Stimulated activated CD4-positive, alpha-beta T cell treated with anti-CD3 and anti-CD28 coated beads, Interleukin-4, amount 100 ng/mL, for 1 hour (primary cell): ENCODE results near the gene TCERG1.

Experiments used
- DNase-seq: peaks from one replicate; pipeline ENCODE4 v3.0.0-alpha.2; 2020

TCERG1 gene

DNA sequence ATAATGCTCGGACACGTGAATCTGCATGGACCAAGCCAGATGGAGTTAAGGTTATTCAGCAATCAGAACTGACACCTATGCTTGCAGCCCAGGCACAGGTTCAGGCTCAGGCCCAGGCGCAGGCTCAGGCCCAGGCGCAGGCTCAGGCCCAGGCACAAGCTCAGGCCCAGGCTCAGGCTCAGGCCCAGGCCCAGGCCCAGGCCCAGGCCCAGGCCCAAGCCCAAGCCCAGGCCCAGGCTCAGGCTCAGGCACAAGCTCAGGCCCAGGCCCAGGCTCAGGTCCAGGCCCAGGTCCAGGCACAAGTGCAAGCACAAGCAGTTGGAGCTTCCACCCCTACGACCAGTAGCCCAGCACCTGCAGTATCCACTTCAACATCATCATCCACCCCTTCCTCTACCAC, 11.8 kb downstream of the TCERG1 start:
- DNase-seq: no peak

DNA sequence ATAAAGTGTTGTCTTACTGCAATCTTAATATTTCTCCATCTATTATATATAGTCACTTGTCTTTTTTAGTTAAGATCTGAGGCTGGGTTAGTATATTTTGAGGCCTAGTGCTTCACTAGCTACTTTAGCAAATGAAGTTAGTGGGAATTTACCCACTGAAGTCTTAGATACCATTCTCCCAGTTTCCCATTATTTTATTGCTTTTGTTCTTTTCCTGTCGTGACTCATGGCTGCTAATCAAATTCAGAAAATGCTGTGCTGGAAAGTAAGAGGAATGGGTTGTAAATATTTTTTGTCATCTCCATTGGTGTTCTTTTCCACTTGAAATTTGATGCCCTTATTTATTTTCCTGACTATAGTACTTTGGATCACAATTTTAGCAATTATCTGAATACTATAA, 14.2 kb downstream of the TCERG1 start:
- no peak for DNase-seq

DNA sequence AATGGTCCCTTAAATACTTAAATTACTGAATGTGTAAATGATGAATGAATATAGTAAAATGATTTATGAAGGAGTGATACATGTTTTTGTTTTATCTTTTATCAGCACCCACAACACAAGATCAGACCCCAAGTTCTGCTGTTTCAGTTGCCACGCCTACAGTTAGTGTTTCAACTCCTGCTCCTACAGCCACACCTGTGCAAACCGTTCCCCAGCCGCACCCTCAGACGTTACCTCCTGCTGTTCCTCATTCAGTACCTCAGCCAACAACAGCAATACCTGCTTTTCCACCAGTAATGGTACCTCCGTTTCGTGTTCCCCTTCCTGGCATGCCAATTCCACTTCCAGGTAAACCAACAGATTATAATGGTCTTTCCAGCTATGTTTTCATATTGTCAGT, 16.3 kb downstream of the TCERG1 start:
- no peak for DNase-seq

DNA sequence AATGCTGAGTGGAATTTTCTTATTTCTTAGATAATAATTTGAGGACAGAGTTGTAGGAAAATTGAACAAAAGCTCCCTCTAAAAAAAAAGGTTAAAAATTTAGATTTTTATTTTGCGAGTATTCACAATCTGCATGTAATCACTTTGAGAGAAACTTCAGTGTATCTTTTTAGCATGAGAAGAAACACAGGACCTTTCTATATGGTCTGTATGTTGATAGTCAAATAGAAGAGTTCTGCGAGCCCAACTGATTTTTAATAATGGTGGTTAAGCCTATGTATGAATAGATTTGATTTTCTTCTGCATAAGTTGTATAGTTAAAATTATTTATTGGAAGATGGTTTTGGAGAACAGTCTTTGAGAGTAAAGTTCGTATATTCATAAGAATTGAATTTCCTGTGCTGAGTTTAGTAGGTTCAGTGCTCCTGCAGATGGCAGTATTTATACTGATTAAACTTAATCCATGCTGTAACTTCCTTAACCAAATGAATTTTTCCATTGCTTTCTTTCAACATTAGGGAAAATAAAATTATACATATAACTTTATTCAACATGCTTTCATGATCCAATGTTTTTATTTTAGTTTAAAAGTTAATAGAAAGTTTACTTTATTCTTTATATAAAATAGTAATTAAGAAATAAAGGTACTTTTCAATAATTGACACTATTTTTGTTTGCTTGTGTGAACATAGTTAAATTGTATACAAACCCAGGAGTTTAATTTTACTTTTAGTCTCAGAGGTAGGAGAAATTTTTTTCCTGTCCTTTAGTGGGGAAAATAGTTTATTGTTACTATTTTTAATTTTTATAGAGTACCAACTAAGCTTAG, 19.6 kb downstream of the TCERG1 start:
- DNase-seq: no peak

DNA sequence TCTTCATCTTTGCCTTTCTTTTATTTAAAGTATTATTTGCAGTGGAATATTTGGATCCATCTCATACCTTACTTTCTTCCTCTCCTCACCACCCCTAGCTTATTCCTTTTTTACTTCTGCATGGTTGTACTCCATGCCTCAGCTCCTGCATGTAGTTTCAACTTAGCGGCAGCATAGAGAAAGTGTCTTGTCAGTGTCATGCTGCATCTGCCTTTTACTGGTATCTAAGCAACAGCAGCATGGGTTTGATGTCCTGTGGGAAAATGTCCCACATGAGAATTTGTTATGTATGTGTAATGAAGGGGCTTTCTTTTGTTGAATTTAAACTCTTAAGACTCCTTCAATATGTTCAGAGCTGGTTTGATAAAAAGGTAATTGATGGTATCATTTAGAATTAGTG, 20.6 kb downstream of the TCERG1 start:
- DNase-seq: no peak

DNA sequence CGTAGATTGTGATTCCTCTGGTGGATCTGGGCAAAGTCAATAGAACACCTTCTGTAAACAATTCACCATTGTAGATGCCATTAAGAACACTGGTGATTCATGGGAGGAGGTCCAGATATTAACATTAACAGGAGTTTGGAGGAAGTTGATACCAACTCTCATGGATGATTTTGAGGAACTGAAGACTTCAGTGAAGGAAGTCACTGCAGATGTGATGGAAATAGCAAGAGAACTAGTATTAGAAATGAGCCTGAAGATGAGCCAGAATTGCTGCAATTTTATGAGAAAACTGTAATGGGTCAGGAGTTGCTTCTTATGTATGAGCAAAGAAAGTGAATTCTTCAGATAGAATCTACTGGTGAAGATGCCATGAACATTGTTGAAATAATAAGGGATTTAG, 26.9 kb downstream of the TCERG1 start:
- no peak for DNase-seq

DNA sequence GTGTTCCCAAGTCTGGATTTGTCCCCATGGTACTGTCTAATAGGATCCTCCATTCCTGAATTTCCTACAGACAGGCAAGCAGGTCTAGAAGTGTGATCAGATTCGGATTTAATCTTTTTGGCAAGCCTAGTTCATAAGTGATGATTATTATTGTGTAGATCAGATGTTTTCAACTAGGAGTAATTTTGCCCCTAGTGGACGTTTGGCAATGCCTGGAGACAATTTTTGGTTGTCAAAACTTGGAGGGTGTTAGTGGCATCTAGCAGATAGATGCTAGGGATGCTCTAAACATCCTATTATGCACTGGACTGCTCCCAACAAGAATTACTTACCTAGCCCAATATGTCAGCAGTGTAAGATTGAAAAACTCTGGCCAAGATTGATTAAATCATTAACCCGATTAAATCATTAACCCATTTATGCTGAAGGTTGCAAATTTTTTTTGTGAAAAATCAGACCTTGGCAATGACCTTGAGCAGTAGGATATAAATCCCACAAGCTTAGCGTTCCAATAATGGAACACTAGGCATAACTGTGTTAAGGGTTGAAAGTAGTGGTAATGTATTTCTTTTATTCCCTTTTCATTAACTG, 28.2 kb downstream of the TCERG1 start:
- DNase-seq: no peak

DNA sequence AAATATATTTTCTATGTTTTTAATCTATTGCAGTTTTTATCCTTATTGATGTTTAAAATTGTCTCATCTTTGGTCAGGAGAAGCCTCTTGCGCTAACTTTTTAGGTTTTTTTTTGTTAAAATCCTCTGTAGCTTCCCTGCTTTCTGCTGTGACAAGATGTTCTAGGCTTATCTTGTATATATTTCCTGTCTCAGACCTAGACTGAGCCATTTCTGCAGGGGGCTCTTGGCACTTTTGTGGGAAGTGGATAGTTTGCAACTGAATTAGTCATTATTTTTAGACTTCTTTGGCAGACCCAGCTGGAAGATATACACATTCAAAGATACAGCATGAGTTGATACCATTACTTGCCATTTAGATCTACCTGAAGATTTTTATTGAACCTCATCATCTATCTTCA, 28.8 kb downstream of the TCERG1 start:
- no peak for DNase-seq

DNA sequence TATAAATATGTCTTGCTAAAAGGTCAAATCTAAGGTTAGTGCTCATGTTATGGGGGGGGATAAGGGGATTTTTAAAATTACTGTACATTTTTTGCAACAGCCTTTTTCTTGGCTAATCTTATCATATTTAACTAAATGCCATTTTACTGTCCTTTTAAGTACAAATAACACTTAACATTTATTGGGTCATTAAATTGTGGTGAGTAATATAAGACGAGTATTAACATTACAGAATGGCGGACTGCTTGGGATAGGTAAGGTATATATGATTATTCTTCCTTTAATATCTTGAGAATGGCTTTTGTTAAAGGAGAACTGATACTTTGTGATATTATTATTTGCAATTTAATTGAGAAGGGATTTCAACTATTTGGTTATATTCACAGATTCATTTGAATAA, 35.6 kb downstream of the TCERG1 start:
- no peak for DNase-seq

DNA sequence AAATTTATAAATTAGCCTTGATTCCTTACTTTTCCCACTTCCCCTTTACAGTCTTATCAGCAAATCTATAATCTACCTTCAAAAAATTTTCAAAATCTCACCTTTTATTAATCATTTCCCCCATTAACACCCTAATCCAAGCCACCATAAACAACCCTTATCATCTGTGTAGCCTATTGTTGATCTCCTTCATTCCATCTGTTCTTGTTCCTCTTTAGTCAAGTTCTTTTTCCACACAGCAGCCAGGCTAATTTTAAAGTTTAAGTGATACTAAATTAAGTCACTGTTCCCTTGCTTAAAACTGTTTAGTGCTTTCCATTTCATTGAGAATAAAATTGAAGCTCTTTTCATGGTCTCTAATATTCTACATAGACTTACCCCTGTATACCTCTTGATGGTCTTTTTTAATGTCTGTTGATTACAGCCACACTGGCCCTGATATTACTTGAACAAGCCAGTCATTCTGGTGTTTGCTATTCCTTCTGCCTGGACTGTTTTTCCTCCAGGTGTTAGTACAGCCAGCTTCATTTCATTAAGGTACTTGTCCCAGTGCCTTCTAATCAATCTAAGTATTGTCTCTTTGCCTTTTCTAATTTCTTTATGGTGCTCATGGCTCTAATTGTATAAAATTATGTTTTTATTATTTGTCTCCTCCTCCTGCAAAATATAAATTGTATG, 37.7 kb downstream of the TCERG1 start:
- DNase-seq: no peak

DNA sequence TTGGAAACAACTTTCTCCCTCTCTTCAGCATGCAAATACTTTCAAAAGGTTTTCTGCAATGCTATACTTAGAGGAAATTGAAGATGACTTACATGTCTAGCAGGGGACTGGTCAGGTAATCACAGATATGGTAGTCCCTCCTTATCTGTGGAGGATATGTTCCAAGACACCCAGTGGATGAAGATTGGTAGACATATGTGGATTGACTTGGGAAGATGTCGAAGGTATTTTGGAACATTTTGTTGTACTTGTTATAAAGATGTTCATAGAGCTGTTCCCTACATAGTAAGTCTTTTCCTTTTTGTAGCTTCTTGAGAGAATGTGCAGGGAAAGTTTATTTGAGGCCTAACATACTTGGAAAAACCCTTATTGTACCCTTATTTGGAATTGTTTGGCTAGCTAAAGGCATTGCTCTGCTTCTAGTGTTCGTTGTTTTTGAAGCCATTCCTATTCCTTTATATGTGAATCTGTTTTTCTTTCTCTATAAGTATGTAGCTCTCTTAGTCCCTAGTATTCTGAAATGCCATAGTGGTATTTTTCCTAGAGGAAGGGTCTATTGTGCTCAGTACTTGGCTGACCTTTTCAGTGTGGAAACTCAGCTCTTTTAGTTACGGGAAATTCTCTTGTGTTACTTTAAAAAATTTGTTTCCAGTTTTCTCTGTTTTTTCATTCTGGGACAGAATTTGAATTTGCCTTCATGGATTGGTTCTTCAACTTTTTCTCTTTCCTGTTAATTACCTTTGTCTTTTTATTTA, 43.1 kb downstream of the TCERG1 start:
- DNase-seq: no peak

DNA sequence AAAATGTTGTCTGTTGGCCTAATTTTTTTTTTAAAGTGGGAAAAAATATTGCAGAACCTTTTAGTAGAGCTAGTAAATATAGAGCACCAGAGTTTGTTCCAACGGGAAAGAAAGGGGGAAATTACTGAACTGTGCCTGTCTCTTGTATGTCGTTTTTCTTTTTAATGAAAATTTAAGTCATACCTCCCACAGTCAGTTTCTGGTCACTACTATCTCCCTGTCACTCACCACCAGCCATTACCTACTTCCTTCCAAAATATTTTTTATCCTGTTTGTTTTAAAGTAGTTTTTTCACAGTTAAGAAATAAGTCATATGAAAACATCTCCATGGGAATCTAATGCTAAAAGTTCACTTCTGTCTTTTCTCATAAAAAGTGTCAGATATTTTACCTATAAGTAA, 47.5 kb downstream of the TCERG1 start:
- no peak for DNase-seq

DNA sequence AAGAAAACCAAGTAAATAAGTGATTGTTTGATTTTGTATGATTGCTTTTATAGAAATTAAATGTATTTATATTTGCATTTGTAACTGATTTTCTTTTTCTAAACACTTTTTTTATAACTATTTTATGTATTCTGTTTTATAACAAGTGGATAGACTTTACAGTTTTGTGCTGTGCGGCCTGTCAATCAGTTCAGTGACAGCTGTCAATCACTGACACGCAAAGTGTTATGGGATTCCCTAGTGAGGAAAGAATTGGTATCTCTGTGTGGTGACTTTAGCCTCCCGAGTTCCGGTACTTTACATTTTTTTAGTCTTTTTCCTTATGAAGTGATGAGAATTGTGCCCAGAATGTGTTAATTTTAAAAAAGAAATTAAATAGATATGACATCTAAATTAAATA, 52.5 kb downstream of the TCERG1 start:
- DNase-seq: no peak

DNA sequence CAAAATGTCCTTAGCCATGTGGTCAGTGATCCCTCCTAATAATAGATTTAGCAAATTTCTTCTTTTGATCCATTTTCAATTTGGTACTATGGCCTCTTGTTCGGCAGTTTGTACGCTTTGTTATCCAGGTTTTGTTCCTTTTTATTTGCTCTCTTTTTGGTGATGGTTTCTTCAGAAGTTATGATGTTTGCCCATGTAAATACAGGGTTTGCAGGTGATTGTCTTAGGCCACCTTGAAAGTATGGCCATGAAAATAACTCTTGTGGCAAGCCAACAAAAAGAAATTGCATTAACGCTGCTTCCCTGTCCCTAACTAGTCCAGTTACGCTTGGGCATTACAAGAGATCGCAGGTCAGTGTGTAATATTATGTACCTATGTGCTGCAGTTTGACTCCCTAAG, 60.3 kb downstream of the TCERG1 start:
- DNase-seq: no peak

DNA sequence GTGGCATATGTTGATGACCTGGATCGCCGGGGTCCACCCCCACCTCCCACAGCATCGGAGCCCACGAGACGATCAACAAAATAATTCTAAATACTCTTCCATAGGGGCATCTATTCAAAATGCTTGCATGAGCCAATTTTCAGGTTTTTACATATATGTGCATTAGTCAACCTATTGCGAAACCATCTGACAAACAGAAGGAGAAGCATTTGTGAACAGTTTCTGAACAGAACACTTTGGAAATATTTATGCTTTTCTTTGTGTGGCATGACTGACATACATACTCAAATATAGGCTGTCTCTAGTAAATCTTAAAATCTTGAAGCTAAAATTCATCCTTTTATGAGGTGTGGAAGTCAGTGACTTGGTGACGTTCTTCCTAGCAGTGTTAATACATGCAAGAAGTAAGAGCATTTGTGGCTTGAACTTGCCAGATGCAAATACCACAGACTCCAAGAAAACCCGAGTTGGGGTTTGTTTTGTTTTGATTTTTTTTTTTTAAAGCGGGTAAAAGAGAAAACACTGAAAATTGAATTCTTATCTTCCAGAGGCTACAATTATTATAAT, 63.5 kb downstream of the TCERG1 start:
- no peak for DNase-seq

DNA sequence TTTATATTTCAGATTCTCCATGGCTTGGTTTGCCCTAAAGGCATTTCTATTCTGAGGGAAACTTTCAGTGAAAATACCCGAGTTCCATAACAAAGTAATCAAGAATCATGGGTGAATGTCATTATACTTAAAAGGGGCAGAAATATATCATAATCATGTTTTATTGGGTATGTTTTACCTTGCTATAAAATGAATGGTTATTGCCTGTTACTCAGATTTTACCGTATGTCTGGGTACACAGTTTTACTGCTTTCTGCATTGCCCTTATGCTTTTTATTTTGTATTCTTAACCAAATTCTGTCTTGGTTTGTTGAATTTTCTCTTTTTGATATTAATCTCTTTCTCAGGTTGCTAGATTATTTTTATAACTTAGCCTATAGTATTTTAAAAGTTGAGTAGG, 66.3 kb downstream of the TCERG1 start:
- DNase-seq: no peak

DNA sequence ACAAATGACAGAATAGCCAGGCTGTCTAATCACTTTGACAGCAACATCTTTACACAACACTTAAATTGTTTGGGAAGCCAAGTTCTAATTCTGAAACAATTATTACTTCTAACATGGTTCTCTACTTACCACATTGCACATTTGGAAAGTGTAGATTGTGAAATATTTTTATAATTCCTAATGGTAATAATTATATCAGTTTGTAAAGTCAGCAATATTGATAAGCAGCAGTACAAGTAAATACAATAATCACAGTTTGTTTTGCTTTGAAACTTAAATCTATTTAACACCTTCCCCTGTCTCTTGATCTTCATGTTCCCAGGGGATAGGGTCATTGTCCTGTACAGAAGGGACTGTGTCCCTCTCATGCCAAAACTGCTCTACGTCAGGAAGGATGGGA, 67.4 kb downstream of the TCERG1 start:
- DNase-seq: no peak

DNA sequence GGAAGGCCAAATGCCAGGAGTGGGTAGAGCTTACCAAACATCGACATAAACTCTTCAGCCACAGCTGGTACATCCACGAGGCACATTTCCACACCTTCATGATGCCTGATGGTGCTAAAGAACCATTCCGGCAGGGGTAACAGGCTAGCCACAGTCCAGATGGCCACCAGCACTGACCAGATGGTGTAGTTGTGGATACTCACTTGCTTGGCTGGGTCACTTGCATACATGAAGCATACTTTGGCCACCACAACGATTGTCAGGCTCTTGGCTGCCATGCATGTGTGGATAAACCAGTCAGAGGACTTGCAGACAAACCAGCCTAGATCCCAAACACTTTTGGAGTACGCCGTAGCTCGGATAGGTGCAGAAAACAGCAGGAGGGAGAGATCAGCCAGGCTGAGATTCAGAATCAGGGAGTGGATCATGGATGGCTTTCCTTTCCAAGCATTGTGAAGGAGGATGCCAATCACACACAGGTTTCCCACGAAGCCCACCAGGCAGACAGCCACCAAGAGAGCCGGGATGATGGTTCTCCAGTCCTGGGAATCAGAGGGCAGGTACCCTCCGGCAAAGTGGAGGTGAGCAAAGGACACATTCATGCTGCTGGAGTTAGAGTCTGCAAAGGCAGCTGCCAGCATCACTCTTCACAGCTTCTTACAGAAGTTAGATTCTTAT, 68.5 kb downstream of the TCERG1 start:
- DNase-seq: no peak

DNA sequence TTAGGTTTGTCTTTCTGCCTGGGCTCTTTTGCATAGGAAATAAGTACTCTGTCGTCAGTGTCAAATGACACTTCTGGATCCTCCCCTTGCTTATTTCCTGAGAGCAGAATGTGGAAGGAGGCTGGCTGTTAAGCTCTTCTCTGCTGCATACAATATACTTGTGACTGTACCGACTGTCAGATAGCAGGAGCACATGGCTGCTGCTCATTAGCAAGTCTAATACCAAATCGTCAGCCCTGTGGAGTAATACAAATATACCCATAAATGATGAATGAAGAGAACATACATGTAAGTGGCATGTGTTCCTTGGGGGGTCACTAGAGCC, 69.0 kb downstream of the TCERG1 start, which contains the start of gene GPR151:
Gene GPR151, minus strand, starts transcription at position 40 of the 325 bp plus-strand sequence. CDS start 77 bp downstream, outside the sequence.
- no peak for DNase-seq

DNA sequence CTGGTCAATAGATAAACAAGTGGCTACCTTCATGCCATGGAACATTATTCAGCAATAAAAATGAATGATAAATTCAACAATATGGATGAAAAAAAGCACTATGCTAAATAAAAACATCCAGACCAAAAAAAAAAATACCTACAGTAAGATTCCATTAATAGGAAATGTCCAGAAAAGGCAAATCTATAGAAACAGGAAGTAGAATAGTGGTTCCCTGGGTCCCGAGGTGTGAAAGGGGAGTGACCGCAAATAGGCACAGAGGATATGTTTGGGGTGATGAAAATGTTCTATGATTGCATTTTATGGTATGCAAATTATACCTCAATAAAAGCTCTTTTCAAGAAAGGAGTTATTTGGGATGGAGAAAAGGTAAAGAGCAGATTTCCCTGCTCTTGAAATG, 72.4 kb downstream of the TCERG1 start:
- no peak for DNase-seq

DNA sequence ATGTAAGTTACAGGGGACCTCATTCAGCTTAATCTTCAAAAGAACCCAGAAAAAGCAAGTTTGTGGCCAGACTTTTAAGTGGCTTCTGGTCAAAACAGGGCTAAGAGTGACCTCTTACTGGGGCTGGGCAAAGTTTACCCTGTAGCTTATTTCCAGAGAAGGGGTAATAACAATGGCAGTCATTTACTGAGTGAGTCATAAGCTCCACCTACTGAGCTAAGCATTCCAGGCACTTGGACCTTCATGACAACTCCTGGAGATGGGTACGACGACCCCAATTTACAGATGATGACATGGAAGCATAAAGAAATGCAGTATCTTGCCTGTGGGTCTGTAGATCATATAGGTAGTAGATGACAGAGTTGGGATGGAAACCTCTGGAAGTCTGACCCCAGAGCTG, 73.6 kb downstream of the TCERG1 start:
- DNase-seq: no peak

DNA sequence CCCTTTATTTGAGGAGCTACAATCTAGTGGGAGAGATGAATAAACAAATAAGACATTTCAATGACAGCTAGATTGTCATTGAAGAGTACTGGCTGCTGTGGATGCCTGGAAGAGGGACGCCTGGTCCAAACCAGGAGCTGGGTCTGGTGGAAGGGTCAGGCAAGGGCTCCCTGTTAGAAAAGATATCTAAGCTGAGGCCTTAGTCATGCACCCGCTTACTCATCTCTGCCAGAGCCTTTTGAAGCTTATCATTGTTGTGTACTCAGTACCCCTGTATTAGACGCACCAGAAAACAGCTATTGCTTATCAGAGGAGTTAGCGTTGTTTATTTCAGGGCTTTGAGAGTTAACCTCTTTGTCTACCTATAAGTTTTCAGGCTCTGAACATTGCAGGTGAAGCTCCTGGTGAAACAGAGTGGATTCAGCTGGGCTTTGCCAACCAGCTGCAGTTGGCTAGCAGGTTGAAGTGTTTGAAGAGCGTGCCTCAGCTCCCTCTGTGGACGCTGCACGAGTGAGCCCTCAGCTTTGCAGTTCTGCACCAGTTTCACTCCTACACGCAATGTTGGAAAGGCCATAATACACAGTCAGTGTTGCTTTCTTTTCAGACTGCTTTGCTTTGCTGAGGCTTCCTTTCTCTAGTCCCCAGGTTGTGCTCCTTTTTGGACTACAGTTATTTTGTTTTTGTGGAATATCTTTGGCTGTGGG, 74.4 kb downstream of the TCERG1 start:
- DNase-seq: no peak
